Tibial nerve (tissue), 4 donors: Measurements from ENCODE around the gene ATE1. TPM values are rescaled to one million over a fixed set of nuclear protein-coding genes. Genes with fewer than 3 reads are reported as not detected.

Experiments
- DNase-seq, 2 donors: peaks; one replicate each; pipeline ENCODE4 v3.0.0-alpha.2; 2019; ENCODE audit warnings: low spot score in 2 of 2
- H3K27ac ChIP-seq, 4 donors: fragments of 200-600 bp; sonication (generic) in 3 of 4; one replicate each; pipeline ENCODE4 v1.5.1; 2017 to 2019; ENCODE audit warnings: mild to moderate bottlenecking in 1 of 4
- H3K27me3 ChIP-seq, 2 donors: fragments of 200-600 bp; sonication (generic) in 1 of 2; one replicate each; pipeline versions ENCODE4 v1.5.1 to v1.6.0; 2017 to 2019
- H3K36me3 ChIP-seq, 3 donors: fragments of 200-600 bp; sonication (generic); one replicate each; pipeline ENCODE4 v1.5.1; 2018 to 2019
- H3K4me1 ChIP-seq, 4 donors: fragments of 200-600 bp; sonication (generic) in 3 of 4; one replicate each; pipeline ENCODE4 v1.5.1; 2017 to 2019
- H3K4me3 ChIP-seq, 4 donors: fragments of 200-600 bp; sonication (generic) in 3 of 4; one replicate each; pipeline ENCODE4 v1.5.1; 2017 to 2019; ENCODE audit warnings: mild to moderate bottlenecking in 1 of 4, moderate library complexity in 1 of 4
- H3K9me3 ChIP-seq, 4 donors: fragments of 200-600 bp; sonication (generic) in 3 of 4; one replicate each; pipeline ENCODE4 v1.5.1; 2017 to 2019
- CTCF ChIP-seq, 5 experiments: fragments of 200-600 bp in 3 of 5; fragments of 450-650 bp in 2 of 5; sonication (generic) in 3 of 5; IDR thresholded peaks; one replicate each; pipeline ENCODE4 v1.5.1; 2016 to 2019; ENCODE audit warnings: antibody characterized with exemption in 5 of 5, mild to moderate bottlenecking in 3 of 5, moderate library complexity in 2 of 5
- EP300 ChIP-seq, 2 donors: sonication (generic); formaldehyde crosslinking; IDR thresholded peaks; one replicate each; pipeline ENCODE4 v1.6.1; 2017; ENCODE audit warnings: antibody characterized with exemption in 2 of 2, mild to moderate bottlenecking in 1 of 2
- POLR2A ChIP-seq, 2 donors: fragments of 450-650 bp; IDR thresholded peaks; one replicate each; pipeline ENCODE4 v1.6.1; 2017; ENCODE audit warnings: antibody characterized with exemption in 2 of 2, mild to moderate bottlenecking in 2 of 2, moderate library complexity in 2 of 2
- WGBS, 2 donors: methylation state at CpG; one replicate each; pipeline ENCODE4 v1.1.5; 2018; 5-methylcytosine and 5-hydroxymethylcytosine counted together
- total RNA-seq, 4 donors: library from RNA; depleted of rRNA; stranded (reverse); fragments of >200 nt; gene quantifications; one replicate each; pipeline ENCODE4 v1.1.0, GENCODE V29; 2016

ATE1 gene
- total RNA-seq, 4 donors from 2014 or later: 18.3 to 24.5 (median 23.5) TPM

GRCh38 chr10:121904888-121905287, 22.9 kb downstream of the ATE1 start:
- H3K4me1 ChIP-seq: peaks cover 0 to under 1% (median 0%) of the 10 kb centered on the region in 4 donors
- H3K9me3 ChIP-seq: no peaks in the 10 kb centered on the region
- H3K27me3 ChIP-seq: no peaks in the 10 kb centered on the region
- no peak for TF ChIP-seq EP300 (IDR thresholded peaks at IDR 0.05)
- TF ChIP-seq POLR2A (IDR thresholded peaks at IDR 0.05): no peak
- no peak for TF ChIP-seq CTCF (IDR thresholded peaks at IDR 0.05)
- 56 to 63% methylated on average over 2 of the region's 2 CpGs for WGBS, 2 donors
- no peak overlapping the region for H3K4me3 ChIP-seq
- peaks cover 0 to 62% (median 0%) of the 10 kb centered on the region in 3 donors for H3K36me3 ChIP-seq
- no peak overlapping the region for H3K27ac ChIP-seq
- no peak for DNase-seq

- DNase-seq: peak in 1 of 2 donors; percentile 58
- no peak overlapping the region for H3K4me3 ChIP-seq
- no peak overlapping the region for H3K27ac ChIP-seq
- peak; percentile 57 to 67 (median 58) for TF ChIP-seq CTCF (IDR thresholded peaks at IDR 0.05)
- no peak for TF ChIP-seq EP300 (IDR thresholded peaks at IDR 0.05)
- TF ChIP-seq POLR2A (IDR thresholded peaks at IDR 0.05): no peak
- H3K4me1 ChIP-seq: no peaks in the 10 kb centered on the region
- no peaks in the 10 kb centered on the region for H3K9me3 ChIP-seq
- H3K27me3 ChIP-seq: no peaks in the 10 kb centered on the region
- WGBS, 2 donors: 38 to 49% methylated on average over 10 of the region's 10 CpGs
- peaks cover 0 to 51% (median 4%) of the 10 kb centered on the region in 3 donors for H3K36me3 ChIP-seq
Measured at GRCh38 chr10:121900443-121901174, 27.2 kb downstream of the ATE1 start.

GRCh38 chr10:121899727-121900126, 28.1 kb downstream of the ATE1 start:
- H3K27me3 ChIP-seq: no peaks in the 10 kb centered on the region
- H3K36me3 ChIP-seq: peaks cover 0 to 51% (median 4%) of the 10 kb centered on the region in 3 donors
- H3K4me3 ChIP-seq: no peak overlapping the region
- H3K27ac ChIP-seq: no peak overlapping the region
- TF ChIP-seq POLR2A (IDR thresholded peaks at IDR 0.05) (no peak), CTCF (IDR thresholded peaks at IDR 0.05) (no peak), EP300 (IDR thresholded peaks at IDR 0.05) (no peak)
- 72 to 73% methylated on average over 4 of the region's 4 CpGs for WGBS, 2 donors
- DNase-seq: no peak
- H3K4me1 ChIP-seq: no peaks in the 10 kb centered on the region
- no peaks in the 10 kb centered on the region for H3K9me3 ChIP-seq

GRCh38 chr10:121891103-121891502, 36.7 kb downstream of the ATE1 start:
- Histone ChIP-seq H3K27ac (no peak overlapping the region), H3K9me3 (no peaks in the 10 kb centered on the region), H3K4me1 (no peaks in the 10 kb centered on the region), H3K4me3 (no peak overlapping the region), H3K36me3 (peaks cover 0 to 48% (median 0%) of the 10 kb centered on the region in 3 donors), H3K27me3 (no peaks in the 10 kb centered on the region)
- TF ChIP-seq CTCF (IDR thresholded peaks at IDR 0.05): no peak
- no peak for TF ChIP-seq EP300 (IDR thresholded peaks at IDR 0.05)
- WGBS, 2 donors: 74 to 79% methylated on average over 5 of the region's 5 CpGs
- DNase-seq: no peak

GRCh38 chr10:121889212-121889611, 38.6 kb downstream of the ATE1 start:
- DNase-seq: no peak
- no peak for TF ChIP-seq EP300 (IDR thresholded peaks at IDR 0.05)
- no peak for TF ChIP-seq CTCF (IDR thresholded peaks at IDR 0.05)
- TF ChIP-seq POLR2A (IDR thresholded peaks at IDR 0.05): no peak
- no peak overlapping the region for H3K27ac ChIP-seq
- H3K4me3 ChIP-seq: no peak overlapping the region
- WGBS, 2 donors: 73 to 76% methylated on average over 5 of the region's 5 CpGs
- H3K27me3 ChIP-seq: no peaks in the 10 kb centered on the region
- H3K36me3 ChIP-seq: peaks cover 0 to 45% (median 0%) of the 10 kb centered on the region in 3 donors
- no peaks in the 10 kb centered on the region for H3K9me3 ChIP-seq
- no peaks in the 10 kb centered on the region for H3K4me1 ChIP-seq
